Tibial nerve (tissue), 3 donors: ENCODE measurements around the gene GPR35.

ENCODE experiments used
- CTCF ChIP-seq, 5 experiments: fragments of 200-600 bp in 3 of 5; fragments of 450-650 bp in 2 of 5; sonication (generic) in 3 of 5; IDR thresholded peaks; one replicate each; pipeline ENCODE4 v1.5.1; 2016 to 2019; ENCODE audit warnings: antibody characterized with exemption in 5 of 5, mild to moderate bottlenecking in 3 of 5, moderate library complexity in 2 of 5
- POLR2A ChIP-seq, 2 donors: fragments of 450-650 bp; IDR thresholded peaks; one replicate each; pipeline ENCODE4 v1.6.1; 2017; ENCODE audit warnings: antibody characterized with exemption in 2 of 2, mild to moderate bottlenecking in 2 of 2, moderate library complexity in 2 of 2

- TF ChIP-seq CTCF (IDR thresholded peaks at IDR 0.05) (no peak), POLR2A (IDR thresholded peaks at IDR 0.05) (no peak)
Measured at GRCh38 chr2:240672076-240672700, 46.9 kb downstream of the GPR35 start.
